CD4-positive, alpha-beta T cell treated with Interferon gamma for 1 hour (primary cell): ENCODE measurements around the gene RNPEPL1.

Source experiments
- DNase-seq: peaks from one replicate; pipeline ENCODE4 v3.0.0-alpha.2; 2020

The RNPEPL1 gene

DNA sequence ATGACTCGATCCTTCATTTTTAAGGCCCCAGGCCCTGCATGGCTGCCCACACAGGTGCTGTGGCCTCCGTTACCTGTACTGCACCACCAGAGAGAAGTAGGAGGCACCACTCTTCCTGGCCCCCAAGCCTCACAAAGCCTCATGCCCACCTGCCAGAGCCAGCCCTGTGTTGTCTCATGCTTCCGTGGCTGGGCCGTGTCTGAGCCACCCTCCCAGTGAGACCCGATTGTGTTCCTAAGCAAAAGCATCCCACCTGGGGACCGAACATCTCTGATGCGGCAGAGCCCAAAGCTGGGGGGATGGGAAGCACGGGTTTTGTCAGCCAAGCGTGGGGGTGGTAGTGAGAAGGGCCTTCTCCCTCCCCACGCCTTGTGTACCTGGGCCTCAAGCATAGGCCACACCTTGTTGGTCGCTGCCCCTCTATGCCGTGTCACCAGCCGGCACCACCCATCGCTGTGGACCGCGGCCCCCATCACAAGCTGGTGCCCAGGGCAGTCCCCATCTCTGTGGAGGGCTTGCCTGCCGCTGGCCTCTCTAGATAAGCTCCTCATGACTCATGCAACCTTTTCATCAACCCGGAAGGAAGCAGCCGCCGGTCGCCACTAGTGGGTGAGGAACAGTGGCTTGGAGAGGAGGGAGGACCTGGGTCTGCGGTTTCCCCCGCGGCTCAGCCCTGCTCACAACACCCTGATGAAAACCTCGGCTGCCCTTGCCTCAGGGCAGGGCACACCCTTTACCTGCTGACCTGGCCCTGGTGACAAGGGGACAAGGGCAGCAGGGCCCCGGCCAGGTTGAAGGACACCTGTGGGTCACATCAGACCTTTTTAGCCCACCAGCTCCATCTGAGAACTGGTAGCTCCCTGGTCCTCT is 2.7 kb upstream of the RNPEPL1 start:
- DNase-seq, result peak; percentile 95

GRCh38 chr2:240566203-240567136 is 1.8 kb upstream of the RNPEPL1 start:
- DNase-seq, result peak; percentile 94

DNA sequence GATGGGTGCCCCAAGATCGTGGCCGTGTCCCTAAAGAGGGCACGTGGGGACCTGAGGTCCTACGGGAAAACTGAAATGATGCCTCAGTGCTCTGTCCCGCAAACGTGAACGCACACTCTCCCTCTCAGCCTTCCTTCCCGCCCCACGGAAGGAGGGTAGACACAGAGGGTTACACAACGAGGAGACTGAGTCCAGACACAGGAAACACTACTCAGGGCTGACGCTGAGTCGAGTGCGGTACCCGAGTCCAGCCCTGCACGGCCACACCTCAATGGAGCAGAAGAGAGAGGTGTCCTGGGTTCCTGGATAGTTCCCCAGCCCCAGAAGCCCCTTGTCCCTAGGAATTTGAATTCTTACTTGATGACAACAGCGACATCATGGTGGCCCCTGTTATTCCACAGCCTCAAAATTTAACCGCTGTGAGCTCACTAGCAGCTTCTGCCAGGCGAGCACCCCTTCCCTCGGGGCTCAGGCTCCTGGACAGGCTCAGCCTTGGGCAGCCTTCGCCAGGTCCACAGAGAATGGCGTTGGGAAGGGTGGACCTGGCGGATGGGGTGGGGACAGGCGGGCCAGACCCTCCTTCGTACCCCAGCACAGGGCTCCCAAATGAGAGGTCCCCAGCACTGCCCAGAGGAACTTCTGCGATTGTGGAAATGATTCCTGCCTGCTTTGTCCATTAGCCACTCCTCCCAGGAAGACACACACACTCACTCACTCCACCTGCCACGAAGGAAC is 980 bp upstream of the RNPEPL1 start:
- DNase-seq, result peak; percentile 41

GRCh38 chr2:240568678-240569522 is 616 bp downstream of the RNPEPL1 start:
- DNase-seq, result peak; percentile 65

DNA sequence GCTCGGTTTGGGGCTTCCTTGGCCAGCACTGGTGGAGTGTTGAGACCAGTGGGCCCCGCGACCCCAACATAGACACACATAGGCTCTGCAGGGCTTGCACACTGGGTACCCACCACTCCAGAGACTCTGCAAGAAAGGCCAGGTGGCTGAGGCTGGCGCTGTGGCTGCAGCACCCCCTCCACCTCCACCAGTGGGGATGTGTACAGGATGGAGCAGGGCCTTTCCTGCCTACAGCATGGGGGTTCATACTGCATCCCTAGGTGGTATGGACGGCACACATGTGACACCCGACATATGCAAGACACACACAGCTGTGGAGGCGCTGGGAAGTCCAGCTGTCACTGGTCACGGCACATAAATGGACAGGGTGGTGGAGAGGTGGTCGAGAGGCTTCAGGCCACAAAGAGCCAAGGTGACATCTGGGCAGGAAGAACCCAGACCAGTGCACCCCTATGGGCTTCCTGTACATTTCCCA is 1.3 kb downstream of the RNPEPL1 start:
- no peak for DNase-seq

DNA sequence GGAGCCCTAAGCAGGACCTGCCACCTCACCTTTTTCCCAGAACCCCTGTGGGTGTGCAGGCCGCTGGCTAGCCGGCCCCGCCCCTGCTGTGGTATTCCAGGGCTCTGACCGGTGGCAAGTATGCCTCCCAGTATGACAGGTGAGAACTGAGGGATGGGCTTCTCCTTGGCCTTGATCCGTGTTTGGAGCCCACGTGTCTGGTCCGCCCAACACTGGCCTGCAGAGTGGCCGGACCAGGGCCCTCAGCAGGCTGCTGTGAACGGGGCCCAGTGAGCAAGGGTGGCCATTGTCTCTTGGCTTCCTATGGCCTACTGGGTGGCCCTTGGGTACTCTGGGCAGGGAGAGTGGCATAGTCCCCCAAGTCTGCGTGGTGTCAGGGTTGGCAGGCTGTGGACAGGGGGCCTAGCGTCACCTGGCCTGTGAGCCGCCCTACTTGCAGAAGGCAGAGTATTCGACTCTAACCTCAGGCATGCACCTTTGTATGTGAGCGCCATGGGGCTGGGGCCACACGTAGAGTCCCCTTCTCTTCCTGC is 1.8 kb downstream of the RNPEPL1 start:
- DNase-seq, result no peak

DNA sequence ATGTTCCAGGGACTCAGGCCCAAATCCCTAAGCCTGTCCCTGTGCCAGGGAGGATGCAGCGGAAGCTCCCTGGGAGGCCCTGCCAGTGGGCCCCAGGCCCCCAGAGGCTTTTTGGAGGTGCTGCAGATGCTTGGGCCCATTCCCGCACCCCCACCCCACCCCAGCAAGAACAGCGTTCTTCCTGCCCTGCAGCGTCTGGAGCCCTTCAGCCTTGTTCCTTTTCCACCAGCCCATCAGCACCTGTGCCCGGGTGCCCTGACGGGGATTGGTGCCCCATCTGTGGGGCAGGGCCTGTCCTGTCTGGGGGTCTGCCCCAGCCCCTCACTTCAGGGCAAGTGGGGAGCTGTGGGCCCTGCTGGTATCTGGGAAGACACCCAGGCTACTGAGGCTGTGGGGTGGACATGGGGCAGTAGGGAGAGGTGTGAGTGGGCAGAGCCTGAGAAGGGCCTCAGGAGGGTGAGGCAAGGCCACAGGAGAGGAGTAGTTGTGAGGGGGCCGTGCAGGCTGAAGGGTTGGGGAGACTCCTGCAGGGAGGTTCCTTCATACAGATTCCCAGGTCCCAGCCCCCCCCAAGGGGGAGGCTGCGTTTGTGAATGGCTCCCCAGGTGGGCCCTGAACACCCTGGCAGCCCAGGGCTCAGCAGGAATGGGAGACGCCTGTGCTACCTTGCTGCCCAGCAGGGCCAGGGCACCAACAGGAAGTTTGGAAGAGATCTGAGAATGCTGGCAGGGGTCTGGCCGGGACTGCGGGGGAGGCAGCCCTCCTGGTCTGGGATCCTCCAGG is 2.4 kb downstream of the RNPEPL1 start:
- DNase-seq, result no peak

DNA sequence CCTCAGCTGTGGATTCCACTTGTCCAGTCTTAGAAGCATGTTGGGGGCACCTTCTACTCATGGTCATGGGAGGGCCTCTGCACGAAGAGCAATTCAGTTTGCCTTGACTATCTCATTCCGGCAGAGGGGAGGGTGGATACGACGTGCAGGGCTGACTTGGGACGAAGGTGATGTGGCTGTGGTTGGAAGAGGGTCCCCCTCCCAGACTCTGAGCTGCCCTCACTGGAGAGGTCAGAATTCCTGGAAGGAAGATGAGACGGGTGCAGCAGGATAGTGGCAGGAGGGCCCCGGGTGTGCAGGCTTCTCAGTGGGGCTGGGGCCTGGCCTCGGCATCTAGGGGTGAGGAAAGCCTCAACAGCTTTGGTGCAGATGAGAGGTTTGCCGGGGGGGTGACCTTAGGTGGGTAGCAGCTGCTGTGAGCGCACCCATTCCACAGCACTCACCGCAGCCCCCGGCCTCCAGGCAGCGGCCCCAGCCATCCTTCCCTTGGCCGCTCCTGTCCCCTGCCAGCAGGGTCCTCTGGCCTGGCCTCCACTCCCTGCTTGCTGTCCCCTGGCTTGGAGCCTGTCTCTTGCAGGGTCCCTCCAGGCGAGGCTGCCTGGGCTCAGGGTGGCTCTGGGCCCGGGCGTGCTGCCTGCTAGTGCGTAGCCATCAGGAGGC is 3.2 kb downstream of the RNPEPL1 start:
- DNase-seq, result no peak

- DNase-seq, result no peak
Observed at GRCh38 chr2:240572141-240573031, 4.1 kb downstream of the RNPEPL1 start.

DNA sequence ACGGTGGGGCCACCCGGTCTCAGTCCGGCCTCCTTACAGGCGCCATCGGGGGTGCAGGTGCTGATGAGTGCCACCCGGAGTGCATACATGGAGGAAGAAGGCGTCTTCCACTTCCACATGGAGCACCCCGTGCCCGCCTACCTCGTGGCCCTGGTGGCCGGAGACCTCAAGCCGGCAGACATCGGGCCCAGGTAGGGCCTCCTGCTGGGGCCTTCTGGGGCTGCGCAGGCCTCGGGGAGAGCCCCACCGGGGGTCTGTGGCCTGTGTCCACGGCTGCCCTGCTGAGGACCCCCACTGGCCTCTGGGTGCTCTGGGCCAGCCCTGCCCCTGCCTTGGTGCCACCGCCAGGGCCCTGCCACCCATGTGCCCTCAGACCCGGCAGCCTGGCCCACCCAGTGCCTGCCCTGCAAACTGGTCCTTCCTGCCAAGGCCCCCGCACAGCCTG is 4.8 kb downstream of the RNPEPL1 start:
- DNase-seq, result no peak

DNA sequence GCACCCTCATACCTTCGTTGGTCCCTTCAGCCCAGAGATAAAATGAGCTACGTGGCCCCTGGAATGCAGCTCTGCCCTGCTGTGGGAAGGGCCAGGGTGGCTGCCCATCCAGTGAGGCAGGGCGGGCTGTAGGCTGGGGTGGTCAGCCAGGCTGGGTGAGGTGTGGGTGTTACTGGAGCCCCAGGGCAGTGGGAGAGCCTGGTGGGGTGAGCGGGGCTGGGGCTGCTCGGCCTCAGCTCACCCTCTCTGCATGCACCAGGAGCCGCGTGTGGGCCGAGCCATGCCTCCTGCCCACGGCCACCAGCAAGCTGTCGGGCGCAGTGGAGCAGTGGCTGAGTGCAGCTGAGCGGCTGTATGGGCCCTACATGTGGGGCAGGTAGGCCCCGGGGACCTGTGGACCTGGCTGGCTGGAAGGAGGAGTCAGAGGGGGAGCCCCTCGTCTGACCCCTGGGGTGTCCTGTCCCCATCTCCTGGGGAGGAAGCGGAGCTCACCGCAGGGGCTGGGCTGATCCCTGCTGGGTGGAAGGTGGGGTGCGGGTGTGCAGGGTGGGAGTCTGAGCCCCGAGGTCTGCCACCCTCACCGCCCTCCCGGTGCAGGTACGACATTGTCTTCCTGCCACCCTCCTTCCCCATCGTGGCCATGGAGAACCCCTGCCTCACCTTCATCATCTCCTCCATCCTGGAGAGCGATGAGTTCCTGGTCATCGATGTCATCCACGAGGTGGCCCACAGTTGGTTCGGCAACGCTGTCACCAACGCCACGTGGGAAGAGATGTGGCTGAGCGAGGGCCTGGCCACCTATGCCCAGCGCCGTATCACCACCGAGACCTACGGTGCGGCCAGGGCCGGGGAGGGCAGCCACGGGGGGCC is 5.5 kb downstream of the RNPEPL1 start:
- no peak for DNase-seq

GRCh38 chr2:240574386-240575100 is 6.3 kb downstream of the RNPEPL1 start:
- DNase-seq, result no peak

GRCh38 chr2:240575101-240575965 is 7.0 kb downstream of the RNPEPL1 start:
- no peak for DNase-seq

GRCh38 chr2:240576036-240576435 is 7.8 kb downstream of the RNPEPL1 start:
- DNase-seq, result no peak

- no peak for DNase-seq
Observed at GRCh38 chr2:240576436-240577205, 8.3 kb downstream of the RNPEPL1 start.
